DOHH2 (cell line): ENCODE results near the gene ANTXR1.

Experiments used
- H3F3A ChIP-seq: fragments of 200-600 bp; sonication (generic), shearing (Covaris generic); 2 replicates; pipeline ENCODE4 v1.6.0; 2016; ENCODE audit warnings: antibody characterized with exemption, mild to moderate bottlenecking; ENCODE audit not compliant: control insufficient read depth, insufficient read depth
- H3K27ac ChIP-seq: fragments of 200-600 bp; sonication (generic); 2 replicates; pipeline ENCODE4 v1.5.1; 2014; ENCODE audit warnings: low read depth, mild to moderate bottlenecking, low read length, moderate library complexity
- H3K27me3 ChIP-seq: fragments of 200-600 bp; sonication (generic); 2 replicates; pipeline ENCODE4 v1.6.1; 2014; ENCODE audit warnings: mild to moderate bottlenecking, low read length, mixed read lengths; ENCODE audit not compliant: control insufficient read depth
- H3K36me3 ChIP-seq: fragments of 200-600 bp; sonication (generic); 2 replicates; pipeline ENCODE4 v1.6.1; 2014; ENCODE audit warnings: mild to moderate bottlenecking, low read length, moderate library complexity, mixed read lengths; ENCODE audit not compliant: control insufficient read depth
- H3K4me1 ChIP-seq: fragments of 200-600 bp; sonication (generic); 2 replicates; pipeline ENCODE4 v1.6.1; 2014; ENCODE audit warnings: mild to moderate bottlenecking, low read length, mixed read lengths; ENCODE audit not compliant: control insufficient read depth
- H3K4me2 ChIP-seq: fragments of 200-600 bp; sonication (generic); 2 replicates; pipeline ENCODE4 v1.6.0; 2014; ENCODE audit warnings: mild to moderate bottlenecking, low read length, moderate library complexity
- H3K4me3 ChIP-seq: fragments of 200-600 bp; sonication (generic); 2 replicates; pipeline ENCODE4 v1.5.1; 2014; ENCODE audit warnings: mild to moderate bottlenecking, low read length, mixed read lengths
- H3K79me2 ChIP-seq: fragments of 200-600 bp; sonication (generic); 2 replicates; pipeline ENCODE4 v1.6.1; 2014; ENCODE audit warnings: mild to moderate bottlenecking, low read length, mixed read lengths; ENCODE audit not compliant: control insufficient read depth
- H3K9me2 ChIP-seq: fragments of 200-600 bp; sonication (generic); replicated peaks from 2 replicates; pipeline ENCODE4 v1.6.1; 2014; ENCODE audit warnings: mild to moderate bottlenecking, low read length, mixed read lengths; ENCODE audit not compliant: control insufficient read depth
- H3K9me3 ChIP-seq: fragments of 200-600 bp; sonication (generic); 2 replicates; pipeline ENCODE4 v1.6.1; 2014; ENCODE audit warnings: antibody characterized with exemption, low read length, mixed read lengths; ENCODE audit not compliant: control insufficient read depth, insufficient read depth
- H4K20me1 ChIP-seq: fragments of 200-600 bp; sonication (generic); 2 replicates; pipeline ENCODE4 v1.6.0; 2014; ENCODE audit warnings: low read depth, mild to moderate bottlenecking, antibody characterized with exemption, low read length, moderate library complexity; ENCODE audit not compliant: control insufficient read depth, insufficient read depth
- CTCF ChIP-seq: fragments of 200-600 bp; sonication (generic); IDR thresholded peaks from one replicate; pipeline ENCODE4 v1.5.1; 2014; ENCODE audit warnings: antibody characterized with exemption, mild to moderate bottlenecking, low read depth, low read length; ENCODE audit not compliant: poor library complexity, severe bottlenecking
- EZH2phosphoT487 ChIP-seq: fragments of 200-600 bp; sonication (generic); IDR thresholded peaks from 2 replicates; pipeline ENCODE4 v1.6.1; 2017; ENCODE audit warnings: borderline replicate concordance, mild to moderate bottlenecking, antibody characterized with exemption, low read length, moderate library complexity, mixed read lengths

ANTXR1 gene

DNA sequence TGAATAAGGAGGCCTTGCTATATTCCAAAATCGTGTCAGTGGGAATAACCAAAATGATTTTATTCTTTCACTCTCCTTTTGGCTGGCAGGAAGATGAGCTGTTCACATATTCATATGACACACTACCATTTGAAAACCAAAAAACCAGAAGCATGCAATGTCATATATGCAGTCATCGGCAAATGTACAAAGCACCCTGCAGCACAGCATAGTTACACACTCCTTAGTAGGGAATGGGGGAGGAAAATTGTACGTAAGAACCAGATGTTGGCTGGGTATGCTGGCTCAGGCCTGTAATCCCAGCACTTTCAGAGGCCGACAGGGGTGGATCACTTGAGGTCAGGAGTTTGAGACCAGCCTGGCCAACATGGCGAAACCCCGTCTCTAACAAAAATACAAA is 197.4 kb downstream of the ANTXR1 start:
- Histone ChIP-seq H3K4me2 (no peak overlapping the region), H3F3A (no peaks in the 10 kb centered on the region), H3K4me3 (no peak overlapping the region), H3K27me3 (no peaks in the 10 kb centered on the region), H3K36me3 (no peaks in the 10 kb centered on the region), H3K4me1 (no peaks in the 10 kb centered on the region), H3K9me2 (no peaks in the 10 kb centered on the region), H3K9me3 (no peaks in the 10 kb centered on the region), H4K20me1 (no peaks in the 10 kb centered on the region), H3K79me2 (no peaks in the 10 kb centered on the region), H3K27ac (no peak overlapping the region)
- TF ChIP-seq EZH2phosphoT487 (no peak), CTCF (no peak)

- Histone ChIP-seq H3K4me3 (no peak overlapping the region), H3K4me1 (no peaks in the 10 kb centered on the region), H3K27me3 (no peaks in the 10 kb centered on the region), H3K27ac (no peak overlapping the region), H3K9me2 (no peaks in the 10 kb centered on the region), H3K36me3 (no peaks in the 10 kb centered on the region), H3K9me3 (no peaks in the 10 kb centered on the region), H3K79me2 (no peaks in the 10 kb centered on the region), H4K20me1 (no peaks in the 10 kb centered on the region), H3K4me2 (no peak overlapping the region), H3F3A (no peaks in the 10 kb centered on the region)
- TF ChIP-seq CTCF, result no peak
- no peak for TF ChIP-seq EZH2phosphoT487
Observed at GRCh38 chr2:69211048-69211447, 198.1 kb downstream of the ANTXR1 start.

DNA sequence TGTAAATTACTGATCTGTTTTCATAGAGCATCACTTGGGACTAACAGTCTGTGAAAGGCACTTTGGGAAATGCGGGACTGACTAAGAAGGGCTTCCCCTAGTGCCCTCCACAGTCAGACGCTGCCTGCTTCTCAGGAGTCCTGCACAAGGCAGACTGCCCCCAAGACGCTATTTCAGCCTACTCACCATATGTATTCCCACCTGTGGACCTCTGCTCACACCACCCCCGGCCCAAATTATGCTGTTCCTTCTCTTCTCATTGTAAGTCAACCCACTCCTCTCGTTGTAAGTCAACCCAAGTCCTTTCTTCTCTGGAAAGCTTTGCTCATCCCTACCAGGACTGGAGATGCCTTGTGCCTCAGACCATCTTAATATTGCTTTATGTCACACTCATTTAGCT is 198.7 kb downstream of the ANTXR1 start:
- no peaks in the 10 kb centered on the region for H4K20me1 ChIP-seq
- H3K4me1 ChIP-seq, result no peaks in the 10 kb centered on the region
- H3F3A ChIP-seq, result no peaks in the 10 kb centered on the region
- no peaks in the 10 kb centered on the region for H3K9me2 ChIP-seq
- no peak overlapping the region for H3K4me2 ChIP-seq
- TF ChIP-seq EZH2phosphoT487 (no peak), CTCF (no peak)
- H3K27me3 ChIP-seq, result no peaks in the 10 kb centered on the region
- no peaks in the 10 kb centered on the region for H3K9me3 ChIP-seq
- no peak overlapping the region for H3K4me3 ChIP-seq
- no peaks in the 10 kb centered on the region for H3K36me3 ChIP-seq
- no peak overlapping the region for H3K27ac ChIP-seq
- no peaks in the 10 kb centered on the region for H3K79me2 ChIP-seq
